HepG2 (cell line): ENCODE data around the gene FAM53C. TPM values are rescaled to one million over a fixed set of nuclear protein-coding genes. Genes with fewer than 3 reads are reported as not detected.

Experiments
- ATF7-NPFF ChIP-seq: sonication (generic); formaldehyde crosslinking; IDR thresholded peaks from 2 replicates; pipeline ENCODE4 v1.8.1; 2023; ENCODE audit warnings: mild to moderate bottlenecking, low read depth, missing genetic modification reagents, moderate library complexity
- BRD4 ChIP-seq: sonication (generic); formaldehyde crosslinking; IDR thresholded peaks from 2 replicates; pipeline ENCODE4 v1.4.0; 2020; ENCODE audit warnings: missing genetic modification reagents
- CEBPG ChIP-seq: IDR thresholded peaks from 2 replicates; pipeline ENCODE4 v1.6.1; 2016
- HOXA5 ChIP-seq: sonication (generic); formaldehyde crosslinking; IDR thresholded peaks from 2 replicates; pipeline ENCODE4 v1.4.0; 2020; ENCODE audit warnings: missing genetic modification reagents
- JDP2 ChIP-seq: sonication (generic); formaldehyde crosslinking; IDR thresholded peaks from 2 replicates; pipeline ENCODE4 v1.8.1; 2022; ENCODE audit warnings: missing genetic modification reagents, borderline replicate concordance
- MYC ChIP-seq: sonication (generic); formaldehyde crosslinking; IDR thresholded peaks from 2 replicates; pipeline ENCODE4 v1.9.0; 2021; ENCODE audit warnings: missing genetic modification reagents, borderline replicate concordance
- PAX8 ChIP-seq: sonication (generic); formaldehyde crosslinking; IDR thresholded peaks from 2 replicates; pipeline ENCODE4 v1.8.0; 2022; ENCODE audit warnings: mild to moderate bottlenecking, missing genetic modification reagents, borderline replicate concordance
- PHF20 ChIP-seq: sonication (generic); formaldehyde crosslinking; IDR thresholded peaks from 2 replicates; pipeline ENCODE4 v1.5.0; 2020; ENCODE audit warnings: mild to moderate bottlenecking, missing genetic modification reagents
- SCMH1 ChIP-seq: sonication (generic); formaldehyde crosslinking; IDR thresholded peaks from 2 replicates; pipeline ENCODE4 v1.9.0; 2021; ENCODE audit warnings: missing genetic modification reagents, mild to moderate bottlenecking, borderline replicate concordance
- TCF7L2 ChIP-seq: IDR thresholded peaks from 2 replicates; pipeline ENCODE4 v1.6.1; 2011; ENCODE audit warnings: mild to moderate bottlenecking, low read depth, low read length, moderate library complexity
- ZNF205 ChIP-seq: IDR thresholded peaks from 2 replicates; pipeline ENCODE4 v1.6.1; 2018; ENCODE audit warnings: missing biosample characterization, missing genetic modification reagents
- ZNF619 ChIP-seq: sonication (generic); formaldehyde crosslinking; IDR thresholded peaks from 2 replicates; pipeline ENCODE4 v1.4.0; 2020; ENCODE audit warnings: mild to moderate bottlenecking, missing genetic modification reagents
- ZNF792 ChIP-seq: IDR thresholded peaks from 2 replicates; pipeline ENCODE4 v1.6.1; 2016
- ZSCAN31 ChIP-seq: sonication (generic); formaldehyde crosslinking; IDR thresholded peaks from 2 replicates; pipeline ENCODE4 v1.5.0; 2020; ENCODE audit warnings: low read depth, mild to moderate bottlenecking, missing genetic modification reagents
- polyA plus RNA-seq, 8 experiments: library from polyadenylated mRNA; depleted of rRNA in 3 of 8; stranded (reverse) in 7 of 8; unstranded in 1 of 8; fragments of >200 nt; fragmentation: Illumina TruSeq in 4 of 8; extraction: Trizol in 4 of 8; gene quantifications; 2 replicates each; pipeline versions ENCODE4 v1.2.1 to v1.2.3, GENCODE V29; 2011 to 2016; ENCODE audit warnings: low read depth in 4 of 8, missing spikeins in 1 of 8, mixed read lengths in 1 of 8; ENCODE audit not compliant: insufficient read depth in 1 of 8
- total RNA-seq, 5 experiments: library from RNA; depleted of rRNA; stranded (reverse); fragments of >200 nt; fragmentation: Illumina TruSeq; extraction: Trizol; gene quantifications; 2 replicates each; pipeline ENCODE4 v1.2.3, GENCODE V29; 2016; ENCODE audit warnings: low read depth in 1 of 5
- TF ChIP-seq, protein P1 (sequence below): sonication (generic); formaldehyde crosslinking; conservative IDR thresholded peaks from 2 replicates; pipeline ENCODE4 v1.8.0; 2022; ENCODE audit warnings: missing genetic modification reagents
- TF ChIP-seq, protein P2 (sequence below): sonication (generic); formaldehyde crosslinking; IDR thresholded peaks from 2 replicates; pipeline ENCODE4 v1.4.0; 2020; ENCODE audit warnings: mild to moderate bottlenecking, missing genetic modification reagents
- TF ChIP-seq, protein P3 (sequence below): sonication (generic); formaldehyde crosslinking; IDR thresholded peaks from 2 replicates; pipeline ENCODE4 v1.8.1; 2022; ENCODE audit warnings: mild to moderate bottlenecking, missing genetic modification reagents
- TF ChIP-seq, protein P4 (sequence below): sonication (generic); formaldehyde crosslinking; IDR thresholded peaks from 2 replicates; pipeline ENCODE4 v1.8.1; 2023; ENCODE audit warnings: mild to moderate bottlenecking, moderate library complexity, missing genetic modification reagents
- TF ChIP-seq, protein P5 (sequence below): sonication (generic); formaldehyde crosslinking; IDR thresholded peaks from 2 replicates; pipeline ENCODE4 v1.4.0; 2020; ENCODE audit warnings: mild to moderate bottlenecking, missing genetic modification reagents

The FAM53C gene
- total and polyA plus RNA-seq, 2 of the 13 experiments (the other 11 are each of a cell fraction or from before 2014, with no cell fraction given) = 26.9 to 30.1 TPM

DNA sequence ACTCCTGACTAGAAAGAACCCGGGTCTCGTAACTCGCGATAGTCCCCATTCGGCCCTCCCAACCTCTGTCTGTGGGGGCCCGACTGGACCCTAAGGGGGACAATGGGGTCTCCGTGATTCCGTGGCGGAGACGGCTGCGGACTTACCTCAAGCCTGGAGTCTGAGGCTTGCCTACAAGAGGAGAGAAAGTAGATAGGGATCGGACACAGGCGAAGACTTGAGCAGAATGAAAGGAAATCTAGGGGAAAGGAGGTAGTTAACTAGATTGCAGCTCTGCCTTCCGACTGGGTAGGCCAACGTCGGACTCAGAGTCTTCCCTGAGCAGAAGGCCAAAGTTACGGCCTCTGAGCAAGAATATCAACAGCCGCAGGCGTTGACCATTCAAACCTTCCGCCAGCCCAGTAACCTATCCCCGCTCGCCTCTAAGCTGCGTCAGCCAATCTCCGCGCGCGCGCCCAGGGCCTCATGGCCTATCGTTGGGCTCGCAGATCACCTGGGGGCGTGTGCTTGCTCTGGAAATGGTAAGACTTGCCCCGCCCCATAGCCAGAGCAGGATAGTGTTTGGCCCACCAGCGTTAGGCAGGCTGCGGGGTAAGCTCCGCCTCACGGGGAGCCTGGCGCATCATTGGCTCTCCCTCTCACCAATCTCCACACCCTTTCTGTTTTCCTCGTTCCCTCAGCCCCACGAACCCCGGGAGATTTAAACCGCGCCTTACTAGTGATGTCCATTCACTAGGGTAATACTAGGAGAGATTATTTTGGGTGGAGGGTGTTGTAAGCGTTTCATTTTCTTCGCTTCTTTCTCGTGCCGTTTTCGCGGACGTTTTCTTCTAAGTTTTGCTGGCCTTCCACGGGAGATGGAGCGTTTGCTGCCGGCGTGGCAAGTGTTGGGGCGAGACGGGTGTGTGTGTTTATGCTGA is 6.4 kb upstream of the FAM53C start, which contains the start of gene CDC25C (continued):
- peak; percentile 76 for TF ChIP-seq BRD4 (CRISPR knock-in tag)
- no peak for TF ChIP-seq PAX8 (CRISPR knock-in tag)
- TF ChIP-seq, protein P1, sequence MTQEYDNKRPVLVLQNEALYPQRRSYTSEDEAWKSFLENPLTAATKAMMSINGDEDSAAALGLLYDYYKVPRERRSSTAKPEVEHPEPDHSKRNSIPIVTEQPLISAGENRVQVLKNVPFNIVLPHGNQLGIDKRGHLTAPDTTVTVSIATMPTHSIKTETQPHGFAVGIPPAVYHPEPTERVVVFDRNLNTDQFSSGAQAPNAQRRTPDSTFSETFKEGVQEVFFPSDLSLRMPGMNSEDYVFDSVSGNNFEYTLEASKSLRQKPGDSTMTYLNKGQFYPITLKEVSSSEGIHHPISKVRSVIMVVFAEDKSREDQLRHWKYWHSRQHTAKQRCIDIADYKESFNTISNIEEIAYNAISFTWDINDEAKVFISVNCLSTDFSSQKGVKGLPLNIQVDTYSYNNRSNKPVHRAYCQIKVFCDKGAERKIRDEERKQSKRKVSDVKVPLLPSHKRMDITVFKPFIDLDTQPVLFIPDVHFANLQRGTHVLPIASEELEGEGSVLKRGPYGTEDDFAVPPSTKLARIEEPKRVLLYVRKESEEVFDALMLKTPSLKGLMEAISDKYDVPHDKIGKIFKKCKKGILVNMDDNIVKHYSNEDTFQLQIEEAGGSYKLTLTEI (CRISPR knock-in tag) = no peak
- no peak; the same call in 1 of the 2 replicates for TF ChIP-seq ZNF205 (CRISPR knock-in tag)
- peak; percentile 56; the same call in 1 of the 2 replicates for TF ChIP-seq PHF20 (CRISPR knock-in tag)
- no peak for TF ChIP-seq TCF7L2
- no peak for TF ChIP-seq JDP2 (CRISPR knock-in tag)
- 0 out of 2 replicates have a peak, but pooled peaks have one; percentile 26 for TF ChIP-seq ZSCAN31
- no peak for TF ChIP-seq CEBPG (CRISPR knock-in tag)
- peak; percentile 90 for TF ChIP-seq HOXA5
- peak; percentile 83 for TF ChIP-seq ATF7-NPFF (CRISPR knock-in tag)
- TF ChIP-seq, protein P2, sequence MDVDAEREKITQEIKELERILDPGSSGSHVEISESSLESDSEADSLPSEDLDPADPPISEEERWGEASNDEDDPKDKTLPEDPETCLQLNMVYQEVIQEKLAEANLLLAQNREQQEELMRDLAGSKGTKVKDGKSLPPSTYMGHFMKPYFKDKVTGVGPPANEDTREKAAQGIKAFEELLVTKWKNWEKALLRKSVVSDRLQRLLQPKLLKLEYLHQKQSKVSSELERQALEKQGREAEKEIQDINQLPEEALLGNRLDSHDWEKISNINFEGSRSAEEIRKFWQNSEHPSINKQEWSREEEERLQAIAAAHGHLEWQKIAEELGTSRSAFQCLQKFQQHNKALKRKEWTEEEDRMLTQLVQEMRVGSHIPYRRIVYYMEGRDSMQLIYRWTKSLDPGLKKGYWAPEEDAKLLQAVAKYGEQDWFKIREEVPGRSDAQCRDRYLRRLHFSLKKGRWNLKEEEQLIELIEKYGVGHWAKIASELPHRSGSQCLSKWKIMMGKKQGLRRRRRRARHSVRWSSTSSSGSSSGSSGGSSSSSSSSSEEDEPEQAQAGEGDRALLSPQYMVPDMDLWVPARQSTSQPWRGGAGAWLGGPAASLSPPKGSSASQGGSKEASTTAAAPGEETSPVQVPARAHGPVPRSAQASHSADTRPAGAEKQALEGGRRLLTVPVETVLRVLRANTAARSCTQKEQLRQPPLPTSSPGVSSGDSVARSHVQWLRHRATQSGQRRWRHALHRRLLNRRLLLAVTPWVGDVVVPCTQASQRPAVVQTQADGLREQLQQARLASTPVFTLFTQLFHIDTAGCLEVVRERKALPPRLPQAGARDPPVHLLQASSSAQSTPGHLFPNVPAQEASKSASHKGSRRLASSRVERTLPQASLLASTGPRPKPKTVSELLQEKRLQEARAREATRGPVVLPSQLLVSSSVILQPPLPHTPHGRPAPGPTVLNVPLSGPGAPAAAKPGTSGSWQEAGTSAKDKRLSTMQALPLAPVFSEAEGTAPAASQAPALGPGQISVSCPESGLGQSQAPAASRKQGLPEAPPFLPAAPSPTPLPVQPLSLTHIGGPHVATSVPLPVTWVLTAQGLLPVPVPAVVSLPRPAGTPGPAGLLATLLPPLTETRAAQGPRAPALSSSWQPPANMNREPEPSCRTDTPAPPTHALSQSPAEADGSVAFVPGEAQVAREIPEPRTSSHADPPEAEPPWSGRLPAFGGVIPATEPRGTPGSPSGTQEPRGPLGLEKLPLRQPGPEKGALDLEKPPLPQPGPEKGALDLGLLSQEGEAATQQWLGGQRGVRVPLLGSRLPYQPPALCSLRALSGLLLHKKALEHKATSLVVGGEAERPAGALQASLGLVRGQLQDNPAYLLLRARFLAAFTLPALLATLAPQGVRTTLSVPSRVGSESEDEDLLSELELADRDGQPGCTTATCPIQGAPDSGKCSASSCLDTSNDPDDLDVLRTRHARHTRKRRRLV (CRISPR knock-in tag) = no peak
- TF ChIP-seq, protein P3, sequence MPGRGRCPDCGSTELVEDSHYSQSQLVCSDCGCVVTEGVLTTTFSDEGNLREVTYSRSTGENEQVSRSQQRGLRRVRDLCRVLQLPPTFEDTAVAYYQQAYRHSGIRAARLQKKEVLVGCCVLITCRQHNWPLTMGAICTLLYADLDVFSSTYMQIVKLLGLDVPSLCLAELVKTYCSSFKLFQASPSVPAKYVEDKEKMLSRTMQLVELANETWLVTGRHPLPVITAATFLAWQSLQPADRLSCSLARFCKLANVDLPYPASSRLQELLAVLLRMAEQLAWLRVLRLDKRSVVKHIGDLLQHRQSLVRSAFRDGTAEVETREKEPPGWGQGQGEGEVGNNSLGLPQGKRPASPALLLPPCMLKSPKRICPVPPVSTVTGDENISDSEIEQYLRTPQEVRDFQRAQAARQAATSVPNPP = peak; percentile 76; the same call in 1 of the 2 replicates
- TF ChIP-seq, protein P4, sequence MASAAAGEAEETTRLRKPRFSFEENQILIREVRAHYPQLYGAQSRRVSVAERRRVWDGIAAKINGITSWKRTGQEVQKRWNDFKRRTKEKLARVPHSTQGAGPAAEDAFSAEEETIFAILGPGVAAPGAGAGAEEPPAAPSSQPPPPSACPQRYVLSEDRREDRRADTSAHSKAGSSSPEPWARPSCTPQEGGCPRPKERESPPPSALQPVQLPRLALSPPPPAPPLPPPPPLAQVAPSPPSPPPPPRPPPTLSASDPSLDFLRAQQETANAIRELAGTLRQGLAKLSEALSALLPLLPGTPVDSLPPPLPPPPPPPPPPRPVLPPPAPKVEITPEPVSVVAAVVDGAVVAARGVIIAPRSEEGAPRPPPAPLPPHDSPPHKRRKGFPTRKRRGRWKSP = peak; percentile 87; the same call in 1 of the 2 replicates
- peak; percentile 68; the same call in 1 of the 2 replicates for TF ChIP-seq MYC
- TF ChIP-seq ZNF619 (CRISPR knock-in tag) = no peak
- TF ChIP-seq ZNF792 (CRISPR knock-in tag) = no peak
- TF ChIP-seq, protein P5, sequence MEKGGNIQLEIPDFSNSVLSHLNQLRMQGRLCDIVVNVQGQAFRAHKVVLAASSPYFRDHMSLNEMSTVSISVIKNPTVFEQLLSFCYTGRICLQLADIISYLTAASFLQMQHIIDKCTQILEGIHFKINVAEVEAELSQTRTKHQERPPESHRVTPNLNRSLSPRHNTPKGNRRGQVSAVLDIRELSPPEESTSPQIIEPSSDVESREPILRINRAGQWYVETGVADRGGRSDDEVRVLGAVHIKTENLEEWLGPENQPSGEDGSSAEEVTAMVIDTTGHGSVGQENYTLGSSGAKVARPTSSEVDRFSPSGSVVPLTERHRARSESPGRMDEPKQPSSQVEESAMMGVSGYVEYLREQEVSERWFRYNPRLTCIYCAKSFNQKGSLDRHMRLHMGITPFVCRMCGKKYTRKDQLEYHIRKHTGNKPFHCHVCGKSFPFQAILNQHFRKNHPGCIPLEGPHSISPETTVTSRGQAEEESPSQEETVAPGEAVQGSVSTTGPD (CRISPR knock-in tag) = no peak
- no peak for TF ChIP-seq SCMH1 (CRISPR knock-in tag)
